ENCODE data around the gene SFTPA2. TPM values are rescaled to one million over a fixed set of nuclear protein-coding genes. Genes with fewer than 3 reads are reported as not detected.
"Not testable (repeated sequence)": the region's sequence is repeated elsewhere in the genome, so short reads cannot be mapped to it uniquely, and the experiment has no call there.

SFTPA2 gene
- not detected in 2 replicates for total RNA-seq

DNA sequence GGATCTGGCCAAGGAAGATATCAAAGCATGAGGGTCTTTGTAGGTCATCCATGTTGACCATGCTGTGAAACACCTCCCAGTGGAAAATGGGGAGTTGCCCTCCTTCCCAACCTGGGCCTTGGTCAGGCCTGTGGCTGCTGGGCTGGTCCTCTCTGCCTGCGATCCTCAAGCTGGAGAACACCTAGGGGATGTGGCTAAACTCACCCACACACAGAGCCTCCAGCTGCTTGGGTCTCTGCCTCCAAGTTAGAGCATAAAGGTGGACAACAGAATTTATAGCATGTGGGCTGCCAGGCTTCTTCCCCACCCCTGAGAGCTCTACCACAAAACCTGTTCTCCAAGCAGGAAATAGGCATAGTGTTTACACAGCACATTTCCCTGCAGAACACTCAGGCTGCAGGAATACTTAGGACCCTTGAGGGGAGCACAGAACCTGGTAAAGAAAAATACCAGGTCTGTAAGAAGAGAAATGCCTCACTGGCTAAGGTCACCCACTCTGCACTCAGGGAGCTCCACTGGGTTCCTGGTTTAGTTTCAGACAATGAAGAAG lies at the start of gene SFTPA2:
TSS of gene SFTPA2 (minus strand) at position 248 of the 550 bp plus-strand sequence. CDS start 924 bp downstream, outside the sequence.
- no peak for DNase-seq (ENCODE audit: low spot score)
- H3K27me3 Mint-ChIP-seq (ENCODE audit: insufficient read depth) = peaks cover 18% of the 10 kb centered on the region
- H3K36me3 Mint-ChIP-seq (ENCODE audit: low read depth) = no peaks in the 10 kb centered on the region
- no peaks in the 10 kb centered on the region for H3K9me3 Mint-ChIP-seq
- intact Hi-C loops (cut with micrococcal nuclease) = no loop called here
- H3K4me1 Mint-ChIP-seq (ENCODE audit: low read depth) = peaks cover 10% of the 10 kb centered on the region
- no peak within 1 kb of the TSS for H3K4me3 Mint-ChIP-seq
- H3K27ac Mint-ChIP-seq = no peak within 1 kb of the TSS

DNA sequence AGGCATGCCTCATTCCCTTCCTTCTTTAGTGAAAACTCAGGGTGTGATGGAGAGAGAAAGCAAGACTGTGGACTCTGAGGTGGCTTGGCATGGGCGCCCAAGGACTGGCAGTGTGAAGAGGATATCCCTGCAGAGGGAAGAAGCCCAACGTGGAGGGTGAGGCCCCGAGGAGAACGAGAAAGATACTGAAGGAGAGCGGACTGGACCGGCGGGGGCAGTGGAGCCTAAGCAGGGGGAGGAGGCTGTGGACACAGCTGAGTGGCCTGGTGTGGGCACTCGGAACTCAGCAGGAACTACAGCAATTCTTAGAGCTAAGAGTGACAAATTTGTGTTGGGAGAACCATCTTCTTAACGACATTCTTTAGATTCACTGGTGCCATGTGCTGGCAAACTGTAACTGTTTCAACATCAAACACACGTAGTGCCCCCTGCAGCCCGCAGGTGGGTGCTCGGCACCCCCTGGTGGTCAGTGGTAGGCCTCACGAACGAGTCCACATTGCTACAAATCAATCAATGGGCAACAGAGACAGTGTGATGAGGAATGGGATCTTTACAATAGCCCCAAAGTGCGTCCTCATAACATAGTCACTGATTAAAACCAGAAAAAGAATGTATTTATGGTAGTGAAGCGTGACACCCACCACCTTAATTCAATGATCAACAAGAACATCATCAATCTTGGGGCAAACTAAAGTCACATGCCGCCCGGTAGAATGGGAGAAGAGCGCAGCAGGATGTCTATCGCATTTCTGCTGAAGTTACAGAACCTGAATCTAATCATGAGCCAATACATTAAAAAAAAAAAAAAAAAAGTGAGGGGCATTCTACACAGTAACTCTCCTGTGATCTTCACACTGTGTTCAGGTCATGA lies 48.5 kb upstream of the SFTPA2 start:
- Mint-ChIP-seq H3K27me3 (ENCODE audit: insufficient read depth) (peaks cover 7% of the 10 kb centered on the region), H3K4me3 (no peak overlapping the region), H3K4me1 (ENCODE audit: low read depth) (peaks cover 11% of the 10 kb centered on the region), H3K36me3 (ENCODE audit: low read depth) (no peaks in the 10 kb centered on the region), H3K27ac (no peak overlapping the region), H3K9me3 (peaks cover 6% of the 10 kb centered on the region)
- intact Hi-C loops (cut with micrococcal nuclease) = loop anchor here (1.0 to 10.0 kb wide), 3 partner anchors 46 to 234 kb away; no protein-coding TSS in a partner anchor
- peak; percentile 21 for DNase-seq (ENCODE audit: low spot score)

DNA sequence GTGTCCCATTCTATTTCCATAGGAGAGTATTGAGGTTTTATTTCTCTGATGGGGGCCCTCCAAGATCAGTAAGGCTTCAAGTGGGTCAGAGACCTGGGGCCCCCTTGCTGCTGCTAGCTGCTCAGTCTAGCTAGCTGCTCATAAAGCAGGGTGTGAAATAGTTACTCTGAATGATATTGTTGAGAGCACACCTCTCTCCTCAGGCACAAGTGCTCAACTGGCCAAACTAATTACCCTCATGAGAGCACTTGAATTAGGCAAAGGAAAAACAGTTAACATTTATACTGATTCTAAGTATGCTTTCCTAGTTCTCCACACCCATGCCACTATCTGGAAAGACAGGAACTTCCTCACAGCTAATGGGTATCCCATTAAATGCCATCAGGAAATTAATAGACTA lies 45.1 kb upstream of the SFTPA2 start:
- no peak overlapping the region for H3K27ac Mint-ChIP-seq
- peaks cover 16% of the 10 kb centered on the region for H3K4me1 Mint-ChIP-seq (ENCODE audit: low read depth)
- intact Hi-C loops (cut with micrococcal nuclease) = loop anchor here (10.0 kb wide), 1 partner anchor 231 kb away; no protein-coding TSS in a partner anchor
- H3K4me3 Mint-ChIP-seq = no peak overlapping the region
- DNase-seq (ENCODE audit: low spot score) = no peak
- H3K27me3 Mint-ChIP-seq (ENCODE audit: insufficient read depth) = peaks cover 18% of the 10 kb centered on the region
- peaks cover 6% of the 10 kb centered on the region for H3K9me3 Mint-ChIP-seq
- no peaks in the 10 kb centered on the region for H3K36me3 Mint-ChIP-seq (ENCODE audit: low read depth)

GRCh38 chr10:79604294-79604693 lies 44.1 kb upstream of the SFTPA2 start:
- Mint-ChIP-seq H3K4me1 (ENCODE audit: low read depth) (peaks cover 16% of the 10 kb centered on the region), H3K36me3 (ENCODE audit: low read depth) (no peaks in the 10 kb centered on the region), H3K9me3 (peaks cover 9% of the 10 kb centered on the region), H3K4me3 (no peak overlapping the region), H3K27me3 (ENCODE audit: insufficient read depth) (peaks cover 19% of the 10 kb centered on the region), H3K27ac (no peak overlapping the region)
- intact Hi-C loops (cut with micrococcal nuclease) = loop anchor here (10.0 kb wide), 1 partner anchor 229 kb away; no protein-coding TSS in a partner anchor
- no peak for DNase-seq (ENCODE audit: low spot score)

DNA sequence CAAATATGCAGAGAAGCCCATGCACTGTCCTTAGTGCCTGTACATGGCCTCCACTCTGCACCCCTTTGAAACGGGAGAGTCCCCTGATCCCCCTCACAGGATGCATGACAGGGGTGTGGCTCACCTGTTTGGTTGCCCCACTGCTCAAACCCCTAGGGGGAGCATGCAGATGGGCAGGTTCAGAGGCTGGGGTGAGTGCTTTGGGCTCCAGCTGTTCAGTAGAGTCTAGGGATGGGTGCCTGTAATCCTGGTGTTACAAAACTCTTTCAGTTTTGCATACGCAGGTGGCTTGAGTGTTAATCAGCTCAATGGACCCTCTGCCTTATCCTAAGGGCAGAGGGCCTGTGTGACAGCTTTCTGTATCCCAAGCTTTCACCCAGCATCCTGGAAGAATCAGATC lies 42.7 kb upstream of the SFTPA2 start:
- intact Hi-C loops (cut with micrococcal nuclease) = loop anchor here (10.0 kb wide), 1 partner anchor 228 kb away; no protein-coding TSS in a partner anchor
- no peak for DNase-seq (ENCODE audit: low spot score)
- Mint-ChIP-seq H3K36me3 (ENCODE audit: low read depth) (no peaks in the 10 kb centered on the region), H3K27me3 (ENCODE audit: insufficient read depth) (peaks cover 13% of the 10 kb centered on the region), H3K4me3 (no peak overlapping the region), H3K9me3 (peaks cover 19% of the 10 kb centered on the region), H3K4me1 (ENCODE audit: low read depth) (peaks cover 4% of the 10 kb centered on the region), H3K27ac (no peak overlapping the region)

DNA sequence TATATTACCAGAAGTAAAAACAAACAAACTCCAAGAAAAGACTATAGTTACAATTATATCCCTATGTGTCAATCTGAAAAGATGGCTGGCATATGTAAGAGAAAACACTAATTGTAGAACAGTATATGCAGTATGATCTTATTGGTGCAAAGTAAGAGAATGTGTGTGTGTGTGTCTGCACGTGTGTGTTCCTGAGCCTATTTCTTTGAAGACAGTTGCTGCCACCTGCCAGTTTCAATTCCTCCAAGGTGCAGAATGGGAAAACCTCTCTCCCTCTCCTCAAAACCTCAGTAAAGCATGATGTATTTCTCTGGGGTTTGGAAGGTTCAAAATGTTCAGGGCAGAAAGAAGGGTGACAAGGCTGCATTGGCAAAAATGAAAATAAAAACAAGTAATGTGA lies 41.7 kb upstream of the SFTPA2 start:
- intact Hi-C loops (cut with micrococcal nuclease) = loop anchor here (10.0 kb wide), 1 partner anchor 227 kb away; no protein-coding TSS in a partner anchor
- peaks cover 13% of the 10 kb centered on the region for H3K27me3 Mint-ChIP-seq (ENCODE audit: insufficient read depth)
- H3K9me3 Mint-ChIP-seq = peaks cover 29% of the 10 kb centered on the region
- H3K36me3 Mint-ChIP-seq (ENCODE audit: low read depth) = peaks cover 4% of the 10 kb centered on the region
- DNase-seq (ENCODE audit: low spot score) = no peak
- peaks cover 4% of the 10 kb centered on the region for H3K4me1 Mint-ChIP-seq (ENCODE audit: low read depth)
- no peak overlapping the region for H3K27ac Mint-ChIP-seq
- H3K4me3 Mint-ChIP-seq = no peak overlapping the region

GRCh38 chr10:79599644-79600043 lies 39.4 kb upstream of the SFTPA2 start:
- H3K27me3 Mint-ChIP-seq (ENCODE audit: insufficient read depth) = peaks cover 19% of the 10 kb centered on the region
- intact Hi-C loops (cut with micrococcal nuclease) = loop anchor here (10.0 kb wide), 1 partner anchor 225 kb away; no protein-coding TSS in a partner anchor
- not testable (repeated sequence) for DNase-seq (ENCODE audit: low spot score); H3K36me3 Mint-ChIP-seq (ENCODE audit: low read depth); H3K4me1 Mint-ChIP-seq (ENCODE audit: low read depth); H3K27ac Mint-ChIP-seq; H3K4me3 Mint-ChIP-seq
- peaks cover 37% of the 10 kb centered on the region for H3K9me3 Mint-ChIP-seq

DNA sequence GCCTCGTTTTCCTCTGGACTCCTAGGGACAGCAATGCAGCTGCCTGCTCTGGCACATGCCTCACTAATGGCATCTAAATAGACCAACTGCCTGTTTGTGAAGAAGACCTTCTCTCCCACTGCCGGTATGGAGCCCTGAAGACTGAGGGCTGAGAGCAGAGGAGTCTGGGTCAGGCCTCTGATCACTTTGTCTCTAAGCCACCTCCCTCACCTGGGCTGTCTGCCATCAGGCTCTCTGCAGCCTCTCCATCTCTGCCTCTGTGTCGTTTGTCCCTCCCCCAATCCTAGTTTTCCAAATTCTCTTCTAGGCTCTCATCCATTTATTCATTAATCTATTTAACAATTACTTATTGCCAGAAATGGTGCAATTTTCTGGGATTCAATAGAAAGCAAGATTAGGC lies 35.3 kb upstream of the SFTPA2 start:
- intact Hi-C loops (cut with micrococcal nuclease) = no loop called here
- Mint-ChIP-seq H3K4me1 (ENCODE audit: low read depth) (no peaks in the 10 kb centered on the region), H3K27me3 (ENCODE audit: insufficient read depth) (peaks cover 17% of the 10 kb centered on the region), H3K36me3 (ENCODE audit: low read depth) (peaks cover 4% of the 10 kb centered on the region), H3K27ac (no peak overlapping the region), H3K4me3 (no peak overlapping the region), H3K9me3 (peaks cover 32% of the 10 kb centered on the region)
- no peak for DNase-seq (ENCODE audit: low spot score)

DNA sequence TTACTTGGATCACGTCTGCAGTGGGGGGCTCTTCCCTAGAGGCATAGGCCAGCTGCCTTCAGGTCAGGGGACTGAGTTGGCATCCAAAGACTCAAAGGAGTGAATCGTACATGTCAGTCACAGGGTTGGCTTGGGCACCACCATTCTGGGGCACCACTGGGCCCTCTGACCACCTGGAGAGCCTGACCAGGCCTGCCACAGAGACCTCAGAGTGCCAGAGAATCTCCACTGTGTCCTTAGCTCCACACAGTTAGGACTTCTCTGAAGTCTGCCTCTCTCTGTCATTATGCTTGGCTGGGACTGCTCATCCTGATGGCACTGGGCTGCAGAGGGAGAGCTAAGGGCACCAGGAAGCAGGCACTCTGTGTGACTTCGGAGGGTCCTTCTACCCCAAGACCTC lies 34.4 kb upstream of the SFTPA2 start:
- DNase-seq (ENCODE audit: low spot score); intact Hi-C loops (cut with micrococcal nuclease); H3K4me1 Mint-ChIP-seq (ENCODE audit: low read depth); H3K36me3 Mint-ChIP-seq (ENCODE audit: low read depth); H3K27ac Mint-ChIP-seq; H3K4me3 Mint-ChIP-seq: not testable (repeated sequence)
- Mint-ChIP-seq H3K27me3 (ENCODE audit: insufficient read depth) (peaks cover 17% of the 10 kb centered on the region), H3K9me3 (peaks cover 28% of the 10 kb centered on the region)

GRCh38 chr10:79593377-79593776 lies 33.2 kb upstream of the SFTPA2 start:
- no peak overlapping the region for H3K27ac Mint-ChIP-seq
- no peak overlapping the region for H3K4me3 Mint-ChIP-seq
- H3K36me3 Mint-ChIP-seq (ENCODE audit: low read depth) = peaks cover 4% of the 10 kb centered on the region
- H3K27me3 Mint-ChIP-seq (ENCODE audit: insufficient read depth) = peaks cover 28% of the 10 kb centered on the region
- no peaks in the 10 kb centered on the region for H3K4me1 Mint-ChIP-seq (ENCODE audit: low read depth)
- intact Hi-C loops (cut with micrococcal nuclease) = no loop called here
- H3K9me3 Mint-ChIP-seq = peaks cover 23% of the 10 kb centered on the region
- DNase-seq (ENCODE audit: low spot score) = no peak

DNA sequence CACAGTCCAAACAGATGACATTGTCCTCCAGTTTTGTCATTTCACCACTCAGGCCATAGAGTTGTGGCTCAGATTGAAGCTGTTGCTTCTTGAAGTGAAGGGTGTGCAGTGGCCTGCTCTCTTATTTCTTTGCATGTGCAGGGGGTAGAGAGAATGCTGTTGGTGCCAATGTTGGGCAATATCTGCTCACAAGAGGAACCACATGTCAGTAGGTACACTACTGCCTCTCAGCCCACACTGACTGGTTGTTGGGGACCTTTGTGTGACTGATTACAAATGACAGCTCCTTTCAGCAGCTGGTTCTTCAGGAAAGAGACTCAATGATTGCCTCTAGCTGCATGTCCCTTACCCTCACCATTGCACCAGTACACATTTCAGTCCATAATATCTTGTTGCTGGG lies 28.6 kb upstream of the SFTPA2 start:
- DNase-seq (ENCODE audit: low spot score) = no peak
- Mint-ChIP-seq H3K4me3 (no peak overlapping the region), H3K36me3 (ENCODE audit: low read depth) (peaks cover 2% of the 10 kb centered on the region), H3K4me1 (ENCODE audit: low read depth) (peaks cover under 1% of the 10 kb centered on the region), H3K9me3 (no peaks in the 10 kb centered on the region), H3K27ac (no peak overlapping the region), H3K27me3 (ENCODE audit: insufficient read depth) (peaks cover 28% of the 10 kb centered on the region)
- intact Hi-C loops (cut with micrococcal nuclease) = no loop called here

DNA sequence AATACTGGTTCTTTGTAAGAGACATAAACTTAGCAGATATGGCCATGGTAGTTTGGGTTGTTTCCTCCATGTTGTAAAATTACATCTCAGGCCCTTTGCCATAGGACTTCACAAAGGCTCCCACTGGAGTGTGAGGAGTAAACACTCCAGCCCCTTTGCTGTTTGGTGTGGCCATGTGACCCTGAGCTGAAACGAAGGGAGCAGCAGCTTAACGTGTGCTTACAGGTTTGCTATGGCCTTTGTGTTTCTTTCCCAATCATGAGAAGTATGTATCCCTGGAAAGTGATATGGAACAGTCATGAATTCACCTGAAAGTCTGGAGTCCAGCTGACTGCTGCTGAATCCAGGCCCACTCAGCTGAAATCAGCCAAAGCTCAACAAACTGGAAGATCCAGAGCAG lies 26.7 kb upstream of the SFTPA2 start:
- peaks cover 28% of the 10 kb centered on the region for H3K27me3 Mint-ChIP-seq (ENCODE audit: insufficient read depth)
- no peaks in the 10 kb centered on the region for H3K9me3 Mint-ChIP-seq
- intact Hi-C loops (cut with micrococcal nuclease) = no loop called here
- H3K27ac Mint-ChIP-seq = no peak overlapping the region
- peaks cover 2% of the 10 kb centered on the region for H3K36me3 Mint-ChIP-seq (ENCODE audit: low read depth)
- DNase-seq (ENCODE audit: low spot score) = no peak
- H3K4me3 Mint-ChIP-seq = no peak overlapping the region
- H3K4me1 Mint-ChIP-seq (ENCODE audit: low read depth) = peaks cover 10% of the 10 kb centered on the region

- Mint-ChIP-seq H3K36me3 (ENCODE audit: low read depth) (peaks cover 2% of the 10 kb centered on the region), H3K4me1 (ENCODE audit: low read depth) (peaks cover 10% of the 10 kb centered on the region), H3K27me3 (ENCODE audit: insufficient read depth) (peaks cover 29% of the 10 kb centered on the region), H3K9me3 (no peaks in the 10 kb centered on the region), H3K27ac (no peak overlapping the region), H3K4me3 (no peak overlapping the region)
- DNase-seq (ENCODE audit: low spot score) = no peak
- intact Hi-C loops (cut with micrococcal nuclease) = no loop called here
Observed at GRCh38 chr10:79585870-79586527, 25.8 kb upstream of the SFTPA2 start.

Data from activated T-helper 1 cell treated with anti-CD3 and anti-CD28 coated beads, Interleukin-12 subunit alpha, Interleukin-12 subunit beta, Interleukin-2, Interleukin-4 antibody, amounts not matched to agents 30 ng/mL and 10 ng/mL and 1 ng/mL, durations not matched to agents 14 hours and 24 hours and 36 hours (primary cell).